ENCODE data around the gene FANCD2.

The FANCD2 gene

DNA sequence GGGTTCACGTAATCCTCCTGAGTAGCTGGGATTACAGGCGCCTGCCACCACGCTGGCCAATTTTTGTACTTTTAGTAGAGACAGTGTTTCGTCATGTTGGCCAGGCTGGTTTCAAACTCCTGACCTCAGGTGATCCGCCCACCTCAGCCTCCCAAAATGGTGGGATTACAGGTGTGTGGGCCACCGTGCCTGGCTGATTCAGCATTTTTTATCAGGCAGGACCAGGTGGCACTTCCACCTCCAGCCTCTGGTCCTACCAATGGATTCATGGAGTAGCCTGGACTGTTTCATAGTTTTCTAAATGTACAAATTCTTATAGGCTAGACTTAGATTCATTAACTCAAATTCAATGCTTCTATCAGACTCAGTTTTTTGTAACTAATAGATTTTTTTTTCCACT lies 124.8 kb downstream of the FANCD2 start:
- H3K36me3 ChIP-seq (ENCODE audit: low read depth), result peaks cover 60% of the 10 kb centered on the region
- no peaks in the 10 kb centered on the region for H3K4me1 ChIP-seq (ENCODE audit: insufficient read depth, poor library complexity, severe bottlenecking)
- H3K9me3 ChIP-seq (ENCODE audit: severe bottlenecking), result no peaks in the 10 kb centered on the region
- H3K27me3 ChIP-seq (ENCODE audit: insufficient read depth, poor library complexity, severe bottlenecking), result no peaks in the 10 kb centered on the region
- no peak for ATAC-seq (ENCODE audit: low read depth)
- H3K4me3 ChIP-seq (ENCODE audit: severe bottlenecking), result no peak overlapping the region
- no peak for DNase-seq (ENCODE audit: low spot score)
- TF ChIP-seq, protein P1, sequence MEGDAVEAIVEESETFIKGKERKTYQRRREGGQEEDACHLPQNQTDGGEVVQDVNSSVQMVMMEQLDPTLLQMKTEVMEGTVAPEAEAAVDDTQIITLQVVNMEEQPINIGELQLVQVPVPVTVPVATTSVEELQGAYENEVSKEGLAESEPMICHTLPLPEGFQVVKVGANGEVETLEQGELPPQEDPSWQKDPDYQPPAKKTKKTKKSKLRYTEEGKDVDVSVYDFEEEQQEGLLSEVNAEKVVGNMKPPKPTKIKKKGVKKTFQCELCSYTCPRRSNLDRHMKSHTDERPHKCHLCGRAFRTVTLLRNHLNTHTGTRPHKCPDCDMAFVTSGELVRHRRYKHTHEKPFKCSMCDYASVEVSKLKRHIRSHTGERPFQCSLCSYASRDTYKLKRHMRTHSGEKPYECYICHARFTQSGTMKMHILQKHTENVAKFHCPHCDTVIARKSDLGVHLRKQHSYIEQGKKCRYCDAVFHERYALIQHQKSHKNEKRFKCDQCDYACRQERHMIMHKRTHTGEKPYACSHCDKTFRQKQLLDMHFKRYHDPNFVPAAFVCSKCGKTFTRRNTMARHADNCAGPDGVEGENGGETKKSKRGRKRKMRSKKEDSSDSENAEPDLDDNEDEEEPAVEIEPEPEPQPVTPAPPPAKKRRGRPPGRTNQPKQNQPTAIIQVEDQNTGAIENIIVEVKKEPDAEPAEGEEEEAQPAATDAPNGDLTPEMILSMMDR (IDR thresholded peaks at IDR 0.05; ENCODE audit: poor library complexity, severe bottlenecking), result no peak
- no peak overlapping the region for H3K27ac ChIP-seq (ENCODE audit: poor library complexity, severe bottlenecking)
